ENCODE results near the gene DNM1L.

DNA sequence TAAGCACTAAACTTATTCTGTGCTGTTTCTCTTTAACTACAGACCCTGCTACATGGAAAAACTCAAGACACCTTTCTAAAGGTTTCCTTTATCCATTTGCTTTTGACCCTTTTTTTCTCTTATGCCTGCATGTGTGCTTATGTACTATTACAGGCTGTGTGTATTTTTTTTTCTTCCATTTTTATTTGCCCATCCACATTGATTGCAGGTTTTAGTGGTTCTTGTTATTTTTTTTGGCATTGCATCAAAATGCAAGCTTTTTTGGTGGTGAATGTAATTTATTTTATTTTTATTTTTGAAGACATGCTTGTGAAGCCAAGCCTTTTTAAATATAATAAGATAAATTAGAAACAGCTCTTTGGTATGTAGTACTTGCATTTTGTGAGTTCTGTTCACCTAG is 26.7 kb downstream of the DNM1L start:
- TF ChIP-seq, protein P1, sequence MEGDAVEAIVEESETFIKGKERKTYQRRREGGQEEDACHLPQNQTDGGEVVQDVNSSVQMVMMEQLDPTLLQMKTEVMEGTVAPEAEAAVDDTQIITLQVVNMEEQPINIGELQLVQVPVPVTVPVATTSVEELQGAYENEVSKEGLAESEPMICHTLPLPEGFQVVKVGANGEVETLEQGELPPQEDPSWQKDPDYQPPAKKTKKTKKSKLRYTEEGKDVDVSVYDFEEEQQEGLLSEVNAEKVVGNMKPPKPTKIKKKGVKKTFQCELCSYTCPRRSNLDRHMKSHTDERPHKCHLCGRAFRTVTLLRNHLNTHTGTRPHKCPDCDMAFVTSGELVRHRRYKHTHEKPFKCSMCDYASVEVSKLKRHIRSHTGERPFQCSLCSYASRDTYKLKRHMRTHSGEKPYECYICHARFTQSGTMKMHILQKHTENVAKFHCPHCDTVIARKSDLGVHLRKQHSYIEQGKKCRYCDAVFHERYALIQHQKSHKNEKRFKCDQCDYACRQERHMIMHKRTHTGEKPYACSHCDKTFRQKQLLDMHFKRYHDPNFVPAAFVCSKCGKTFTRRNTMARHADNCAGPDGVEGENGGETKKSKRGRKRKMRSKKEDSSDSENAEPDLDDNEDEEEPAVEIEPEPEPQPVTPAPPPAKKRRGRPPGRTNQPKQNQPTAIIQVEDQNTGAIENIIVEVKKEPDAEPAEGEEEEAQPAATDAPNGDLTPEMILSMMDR (IDR thresholded peaks at IDR 0.05), result no peak
- no peak for TF ChIP-seq POLR2A (IDR thresholded peaks at IDR 0.05)

Measured in lower leg skin (tissue), 3 donors.